ENCODE data around the gene KHK.
A peak's percentile ranks its signal among the peaks of the same experiment; 100 is the strongest.

The KHK gene

GRCh38 chr2:27086724-27087593 is at the start of gene KHK:
Gene KHK (plus strand): TSS chr2:27086772. CDS start chr2:27087260, 488 bp downstream.
- peak; percentile 8 for DNase-seq

- DNase-seq: no peak
Observed at GRCh38 chr2:27038012-27038411, 48.6 kb upstream of the KHK start.

- DNase-seq: no peak
Observed at GRCh38 chr2:27038631-27039339, 47.8 kb upstream of the KHK start.

GRCh38 chr2:27039426-27039825 is 47.1 kb upstream of the KHK start:
- no peak for DNase-seq

- no peak for DNase-seq
Observed at GRCh38 chr2:27039871-27040270, 46.7 kb upstream of the KHK start.

- DNase-seq: no peak
Observed at GRCh38 chr2:27040282-27040681, 46.3 kb upstream of the KHK start.

GRCh38 chr2:27041752-27042151 is 44.8 kb upstream of the KHK start:
- no peak for DNase-seq

GRCh38 chr2:27042159-27042661 is 44.4 kb upstream of the KHK start:
- no peak for DNase-seq

GRCh38 chr2:27042985-27043634 is 43.5 kb upstream of the KHK start:
- no peak for DNase-seq

- DNase-seq: peak; percentile 68
Observed at GRCh38 chr2:27049422-27050280, 36.9 kb upstream of the KHK start.

GRCh38 chr2:27050281-27050995 is 36.1 kb upstream of the KHK start:
- DNase-seq: peak; percentile 88

GRCh38 chr2:27050996-27051901 is 35.3 kb upstream of the KHK start, which contains the start of gene AGBL5:
Gene AGBL5 (plus strand): TSS chr2:27051668. CDS start chr2:27052959, 1,291 bp downstream.
- peak; percentile 93 for DNase-seq

- peak; percentile 46 for DNase-seq
Observed at GRCh38 chr2:27051902-27052645, 34.5 kb upstream of the KHK start.

- DNase-seq: no peak
Observed at GRCh38 chr2:27053321-27053720, 33.3 kb upstream of the KHK start.

- DNase-seq: no peak
Observed at GRCh38 chr2:27053776-27054175, 32.8 kb upstream of the KHK start.

GRCh38 chr2:27054721-27055120 is 31.9 kb upstream of the KHK start:
- no peak for DNase-seq

GRCh38 chr2:27057184-27057583 is 29.4 kb upstream of the KHK start:
- no peak for DNase-seq

- DNase-seq: no peak
Observed at GRCh38 chr2:27058210-27058609, 28.4 kb upstream of the KHK start.

- no peak for DNase-seq
Observed at GRCh38 chr2:27059141-27059820, 27.3 kb upstream of the KHK start.

Measured in stimulated activated CD4-positive, alpha-beta T cell treated with anti-CD3 and anti-CD28 coated beads, Interleukin-12 subunit alpha, Interleukin-12 subunit beta, amount 100 ng/mL, for 4 hours (primary cell).